NT2/D1 (cell line): Measurements from ENCODE around the gene CNGA2.

Experiments
- SUZ12 ChIP-seq: IDR thresholded peaks from 2 replicates; pipeline ENCODE4 v1.6.1; 2011; ENCODE audit not compliant: insufficient read length, insufficient read depth; ENCODE audit errors: extremely low read depth
- ZNF274 ChIP-seq: IDR thresholded peaks from 2 replicates; pipeline ENCODE4 v1.6.1; 2011; ENCODE audit warnings: mild to moderate bottlenecking, low read depth, low read length

DNA sequence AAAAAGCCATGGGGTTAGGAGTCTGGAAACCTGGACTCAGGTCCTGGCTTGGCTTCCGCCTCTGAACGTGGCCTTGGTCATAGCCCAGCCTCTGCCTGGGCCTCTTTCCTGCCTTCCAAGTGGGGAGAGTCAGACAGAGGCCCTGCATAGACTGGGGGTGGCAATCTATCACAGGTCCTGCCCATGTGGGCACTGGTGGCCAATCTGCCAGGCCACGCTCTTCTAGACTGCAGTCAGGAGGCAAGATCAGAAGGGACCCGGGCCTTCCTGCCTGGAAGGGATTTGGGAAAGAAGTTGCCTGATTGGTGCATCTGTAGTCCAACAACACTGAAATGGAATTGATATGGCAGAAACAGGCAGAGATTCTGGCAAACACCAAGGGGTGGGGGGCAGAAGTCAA lies 46.1 kb downstream of the CNGA2 start:
- TF ChIP-seq SUZ12 (no peak), ZNF274 (no peak)
